Activated T-helper 1 cell treated with anti-CD3 and anti-CD28 coated beads, Interleukin-12 subunit alpha, Interleukin-12 subunit beta, Interleukin-2, Interleukin-4 antibody, amounts not matched to agents 30 ng/mL and 10 ng/mL and 1 ng/mL, durations not matched to agents 14 hours and 24 hours and 36 hours (primary cell): Measurements from ENCODE around the gene AUTS2. TPM values are rescaled to one million over a fixed set of nuclear protein-coding genes. Genes with fewer than 3 reads are reported as not detected.

ENCODE experiments used
- DNase-seq: peaks from one replicate; pipeline ENCODE4 v3.0.0; 2021; ENCODE audit warnings: low spot score
- H3K27ac Mint-ChIP-seq: one replicate; pipeline ENCODE4 v1.8.0; 2021; ENCODE audit warnings: mild to moderate bottlenecking, mixed read lengths
- H3K27me3 Mint-ChIP-seq: one replicate; pipeline ENCODE4 v1.8.0; 2022; ENCODE audit warnings: mild to moderate bottlenecking, moderate library complexity, mixed read lengths; ENCODE audit not compliant: insufficient read depth
- H3K36me3 Mint-ChIP-seq: one replicate; pipeline ENCODE4 v1.8.0; 2021; ENCODE audit warnings: low read depth, mixed read lengths
- H3K4me1 Mint-ChIP-seq: one replicate; pipeline ENCODE4 v1.8.0; 2021; ENCODE audit warnings: low read depth, mixed read lengths
- H3K4me3 Mint-ChIP-seq: one replicate; pipeline ENCODE4 v1.8.0; 2021; ENCODE audit warnings: mild to moderate bottlenecking, moderate library complexity, mixed read lengths
- H3K9me3 Mint-ChIP-seq: one replicate; pipeline ENCODE4 v1.8.0; 2021; ENCODE audit warnings: mixed read lengths
- intact Hi-C: fragments of 100-400 bp; cut with micrococcal nuclease; formaldehyde crosslinking; loops from one replicate; pipeline ENCODE4 v1.15.1; 2024
- total RNA-seq: library from RNA; stranded (reverse); gene quantifications from 2 replicates; pipeline ENCODE4 v1.2.3, GENCODE V29; 2022

The AUTS2 gene
- total RNA-seq, 1 donor from 2014 or later: 2.7 TPM

- Mint-ChIP-seq H3K27ac (no peak overlapping the region), H3K9me3 (no peaks in the 10 kb centered on the region), H3K4me3 (no peak overlapping the region), H3K36me3 (no peaks in the 10 kb centered on the region), H3K27me3 (peaks cover under 1% of the 10 kb centered on the region), H3K4me1 (no peaks in the 10 kb centered on the region)
- intact Hi-C loops: no loop called here
- no peak for DNase-seq
Measured at GRCh38 chr7:69656890-69657289, 58.6 kb downstream of the AUTS2 start.

GRCh38 chr7:69657331-69657730 is 59.1 kb downstream of the AUTS2 start:
- peaks cover 2% of the 10 kb centered on the region for H3K27me3 Mint-ChIP-seq
- no peak overlapping the region for H3K27ac Mint-ChIP-seq
- H3K36me3 Mint-ChIP-seq: no peaks in the 10 kb centered on the region
- intact Hi-C loops: no loop called here
- H3K4me1 Mint-ChIP-seq: no peaks in the 10 kb centered on the region
- DNase-seq: no peak
- H3K4me3 Mint-ChIP-seq: no peak overlapping the region
- H3K9me3 Mint-ChIP-seq: no peaks in the 10 kb centered on the region

GRCh38 chr7:69657985-69658384 is 59.7 kb downstream of the AUTS2 start:
- intact Hi-C loops: no loop called here
- no peaks in the 10 kb centered on the region for H3K9me3 Mint-ChIP-seq
- H3K27ac Mint-ChIP-seq: no peak overlapping the region
- no peaks in the 10 kb centered on the region for H3K36me3 Mint-ChIP-seq
- no peak overlapping the region for H3K4me3 Mint-ChIP-seq
- DNase-seq: no peak
- H3K27me3 Mint-ChIP-seq: peaks cover 2% of the 10 kb centered on the region
- no peaks in the 10 kb centered on the region for H3K4me1 Mint-ChIP-seq

GRCh38 chr7:69659983-69660382 is 61.7 kb downstream of the AUTS2 start:
- intact Hi-C loops: no loop called here
- H3K4me3 Mint-ChIP-seq: no peak overlapping the region
- H3K36me3 Mint-ChIP-seq: no peaks in the 10 kb centered on the region
- DNase-seq: no peak
- no peak overlapping the region for H3K27ac Mint-ChIP-seq
- peaks cover 2% of the 10 kb centered on the region for H3K27me3 Mint-ChIP-seq
- H3K9me3 Mint-ChIP-seq: no peaks in the 10 kb centered on the region
- H3K4me1 Mint-ChIP-seq: no peaks in the 10 kb centered on the region

- Mint-ChIP-seq H3K27me3 (peaks cover 2% of the 10 kb centered on the region), H3K27ac (no peak overlapping the region), H3K4me3 (no peak overlapping the region), H3K4me1 (no peaks in the 10 kb centered on the region), H3K9me3 (no peaks in the 10 kb centered on the region), H3K36me3 (no peaks in the 10 kb centered on the region)
- intact Hi-C loops: no loop called here
- DNase-seq: no peak
Measured at GRCh38 chr7:69661342-69661741, 63.1 kb downstream of the AUTS2 start.

- Mint-ChIP-seq H3K9me3 (no peaks in the 10 kb centered on the region), H3K36me3 (no peaks in the 10 kb centered on the region), H3K27ac (no peak overlapping the region), H3K4me1 (no peaks in the 10 kb centered on the region), H3K4me3 (no peak overlapping the region), H3K27me3 (peaks cover 2% of the 10 kb centered on the region)
- no peak for DNase-seq
- intact Hi-C loops: no loop called here
Measured at GRCh38 chr7:69663911-69664832, 65.9 kb downstream of the AUTS2 start.

GRCh38 chr7:69665369-69665768 is 67.1 kb downstream of the AUTS2 start:
- Mint-ChIP-seq H3K9me3 (no peaks in the 10 kb centered on the region), H3K27me3 (peaks cover 2% of the 10 kb centered on the region), H3K36me3 (no peaks in the 10 kb centered on the region), H3K4me3 (no peak overlapping the region), H3K27ac (no peak overlapping the region), H3K4me1 (no peaks in the 10 kb centered on the region)
- DNase-seq: no peak
- intact Hi-C loops: no loop called here

- H3K4me3 Mint-ChIP-seq: no peak overlapping the region
- H3K27ac Mint-ChIP-seq: no peak overlapping the region
- DNase-seq: no peak
- H3K36me3 Mint-ChIP-seq: no peaks in the 10 kb centered on the region
- no peaks in the 10 kb centered on the region for H3K27me3 Mint-ChIP-seq
- no peaks in the 10 kb centered on the region for H3K9me3 Mint-ChIP-seq
- intact Hi-C loops: no loop called here
- no peaks in the 10 kb centered on the region for H3K4me1 Mint-ChIP-seq
Measured at GRCh38 chr7:69668339-69668870, 70.1 kb downstream of the AUTS2 start.

GRCh38 chr7:69670701-69671100 is 72.4 kb downstream of the AUTS2 start:
- Mint-ChIP-seq H3K36me3 (no peaks in the 10 kb centered on the region), H3K4me1 (no peaks in the 10 kb centered on the region), H3K9me3 (no peaks in the 10 kb centered on the region), H3K4me3 (no peak overlapping the region), H3K27me3 (no peaks in the 10 kb centered on the region), H3K27ac (no peak overlapping the region)
- intact Hi-C loops: no loop called here
- no peak for DNase-seq

GRCh38 chr7:69673074-69673473 is 74.8 kb downstream of the AUTS2 start:
- no peak for DNase-seq
- H3K4me3 Mint-ChIP-seq: no peak overlapping the region
- H3K27ac Mint-ChIP-seq: no peak overlapping the region
- H3K27me3 Mint-ChIP-seq: no peaks in the 10 kb centered on the region
- H3K4me1 Mint-ChIP-seq: no peaks in the 10 kb centered on the region
- intact Hi-C loops: no loop called here
- H3K9me3 Mint-ChIP-seq: no peaks in the 10 kb centered on the region
- no peaks in the 10 kb centered on the region for H3K36me3 Mint-ChIP-seq

- Mint-ChIP-seq H3K36me3 (no peaks in the 10 kb centered on the region), H3K27ac (no peak overlapping the region), H3K4me3 (no peak overlapping the region), H3K9me3 (no peaks in the 10 kb centered on the region), H3K27me3 (no peaks in the 10 kb centered on the region), H3K4me1 (no peaks in the 10 kb centered on the region)
- intact Hi-C loops: no loop called here
- DNase-seq: no peak
Measured at GRCh38 chr7:69674701-69675182, 76.5 kb downstream of the AUTS2 start.

GRCh38 chr7:69676247-69676646 is 78.0 kb downstream of the AUTS2 start:
- Mint-ChIP-seq H3K4me1 (no peaks in the 10 kb centered on the region), H3K27me3 (no peaks in the 10 kb centered on the region), H3K9me3 (no peaks in the 10 kb centered on the region), H3K27ac (no peak overlapping the region), H3K4me3 (no peak overlapping the region), H3K36me3 (no peaks in the 10 kb centered on the region)
- no peak for DNase-seq
- intact Hi-C loops: no loop called here

- H3K4me3 Mint-ChIP-seq: no peak overlapping the region
- no peak for DNase-seq
- no peak overlapping the region for H3K27ac Mint-ChIP-seq
- H3K36me3 Mint-ChIP-seq: no peaks in the 10 kb centered on the region
- H3K4me1 Mint-ChIP-seq: no peaks in the 10 kb centered on the region
- no peaks in the 10 kb centered on the region for H3K27me3 Mint-ChIP-seq
- no peaks in the 10 kb centered on the region for H3K9me3 Mint-ChIP-seq
- intact Hi-C loops: no loop called here
Measured at GRCh38 chr7:69677054-69677852, 79.0 kb downstream of the AUTS2 start.
